IMR-90 (cell line): ENCODE results near the gene MED26. TPM values are rescaled to one million over a fixed set of nuclear protein-coding genes. Genes with fewer than 3 reads are reported as not detected.

ENCODE experiments used
- ATAC-seq: fragments of 200-7000 bp; cut with Tn5 transposase; 2 replicates; pipeline ENCODE4 v1.9.1; 2020; ENCODE audit warnings: low read depth, mild to moderate bottlenecking, moderate library complexity
- BruUV-seq: library from RNA; stranded (reverse); fragments of 400-500 nt; replicated peaks from 2 replicates; lab custom pipeline; 2021; lab: Mats Ljungman, UMichigan
- CTCF ChIA-PET: fragments of 300-600 bp; formaldehyde crosslinking; extraction: SDS; loops from one replicate; lab custom pipeline; 2021; ENCODE audit warnings: antibody characterized with exemption; lab: Yijun Ruan, JAX
- POLR2A ChIA-PET: fragments of 300-600 bp; sonication (Branson Sonifier 250); formaldehyde crosslinking; loops from one replicate; lab custom pipeline; 2022; ENCODE audit warnings: antibody characterized with exemption; ENCODE audit not compliant: unreplicated experiment; lab: Charles Lee
- DNase-seq: peaks from one replicate; pipeline ENCODE4 v3.0.0; 2013
- H2AFZ ChIP-seq: replicated peaks from 2 replicates; pipeline ENCODE3; 2013; ENCODE audit warnings: low read length, mild to moderate bottlenecking; ENCODE audit not compliant: poor library complexity
- H2AK5ac ChIP-seq: 2 replicates; pipeline ENCODE4 v1.6.1; 2013; ENCODE audit warnings: low read depth, low read length, inconsistent platforms
- H2AK9ac ChIP-seq: replicated peaks from 2 replicates; pipeline ENCODE3; 2013; ENCODE audit warnings: mild to moderate bottlenecking, low read depth, low read length, moderate library complexity; ENCODE audit not compliant: poor library complexity
- H2BK120ac ChIP-seq: 2 replicates; pipeline ENCODE4 v1.6.1; 2013; ENCODE audit warnings: low read depth, low read length, inconsistent platforms
- H2BK15ac ChIP-seq: 3 replicates; pipeline ENCODE4 v1.6.1; 2013; ENCODE audit warnings: low read depth, low read length, inconsistent platforms
- H2BK20ac ChIP-seq: 2 replicates; pipeline ENCODE4 v1.6.1; 2013; ENCODE audit warnings: low read depth, mild to moderate bottlenecking, inconsistent platforms, low read length, moderate library complexity
- H2BK5ac ChIP-seq: 2 replicates; pipeline ENCODE4 v1.6.1; 2013; ENCODE audit warnings: mild to moderate bottlenecking, low read depth, low read length, inconsistent platforms; ENCODE audit not compliant: poor library complexity, severe bottlenecking
- H3K14ac ChIP-seq: replicated peaks from 2 replicates; pipeline ENCODE4 v1.6.1; 2013; ENCODE audit warnings: low read depth, low read length, inconsistent platforms
- H3K18ac ChIP-seq: 2 replicates; pipeline ENCODE4 v1.6.1; 2013; ENCODE audit warnings: low read depth, low read length, control low read depth
- H3K23ac ChIP-seq: 2 replicates; pipeline ENCODE4 v1.6.1; 2013; ENCODE audit warnings: low read depth, low read length, inconsistent platforms
- H3K27ac ChIP-seq: 2 replicates; pipeline ENCODE4 v1.5.1; 2013; ENCODE audit warnings: mild to moderate bottlenecking, control low read depth, low read length; ENCODE audit not compliant: insufficient read depth
- H3K27me3 ChIP-seq: 2 replicates; pipeline ENCODE4 v1.6.1; 2013; ENCODE audit warnings: low read length; ENCODE audit not compliant: control insufficient read depth, insufficient read depth
- H3K36me3 ChIP-seq: 2 replicates; pipeline ENCODE4 v1.6.1; 2013; ENCODE audit warnings: low read length, mixed read lengths; ENCODE audit not compliant: control insufficient read depth, insufficient read depth
- H3K4ac ChIP-seq: 2 replicates; pipeline ENCODE4 v1.6.1; 2013; ENCODE audit warnings: low read depth, low read length, inconsistent platforms
- H3K4me1 ChIP-seq: 2 replicates; pipeline ENCODE4 v1.6.1; 2013; ENCODE audit warnings: low read length, mixed read lengths; ENCODE audit not compliant: control insufficient read depth, insufficient read depth
- H3K4me2 ChIP-seq: 2 replicates; pipeline ENCODE4 v1.6.1; 2013; ENCODE audit warnings: low read depth, mild to moderate bottlenecking, control low read depth, low read length, moderate library complexity
- H3K4me3 ChIP-seq: 2 replicates; pipeline ENCODE4 v1.5.1; 2013; ENCODE audit warnings: low read depth, mild to moderate bottlenecking, control low read depth, low read length, moderate library complexity; ENCODE audit not compliant: insufficient read depth
- H3K56ac ChIP-seq: 2 replicates; pipeline ENCODE4 v1.6.1; 2013; ENCODE audit warnings: low read length, inconsistent platforms; ENCODE audit not compliant: insufficient read depth; ENCODE audit errors: extremely low read depth
- H3K79me1 ChIP-seq, 2 experiments: 2 replicates each; pipeline ENCODE4 v1.6.1; 2013; ENCODE audit warnings: low read length in 2 of 2, inconsistent platforms in 1 of 2, low read depth in 1 of 2
- H3K9ac ChIP-seq: 2 replicates; pipeline ENCODE4 v1.6.1; 2013; ENCODE audit warnings: low read depth, low read length, control low read depth
- H3K9me1 ChIP-seq: 2 replicates; pipeline ENCODE4 v1.6.1; 2013; ENCODE audit warnings: low read length, inconsistent platforms; ENCODE audit not compliant: insufficient read depth
- H3K9me3 ChIP-seq: 2 replicates; pipeline ENCODE4 v1.6.1; 2013; ENCODE audit warnings: low read length; ENCODE audit not compliant: control insufficient read depth, insufficient read depth
- H4K20me1 ChIP-seq: 2 replicates; pipeline ENCODE4 v1.6.1; 2013; ENCODE audit warnings: low read length, inconsistent platforms; ENCODE audit not compliant: insufficient read depth
- H4K5ac ChIP-seq: 2 replicates; pipeline ENCODE4 v1.6.1; 2013; ENCODE audit warnings: mild to moderate bottlenecking, low read depth, low read length, control low read depth
- H4K8ac ChIP-seq, 2 experiments: 2 replicates each; pipeline ENCODE4 v1.6.1; 2013; ENCODE audit warnings: low read depth in 2 of 2, low read length in 2 of 2, control low read depth in 1 of 2, inconsistent platforms in 1 of 2
- H4K91ac ChIP-seq: 2 replicates; pipeline ENCODE4 v1.6.1; 2013; ENCODE audit warnings: low read depth, low read length, inconsistent platforms; ENCODE audit not compliant: insufficient read depth
- BHLHE40 ChIP-seq: fragments of 150-350 bp; IDR thresholded peaks from 2 replicates; pipeline ENCODE4 v1.6.1; 2016; ENCODE audit warnings: mild to moderate bottlenecking, low read depth, low read length
- CEBPB ChIP-seq: IDR thresholded peaks from 2 replicates; pipeline ENCODE4 v1.6.1; 2012; ENCODE audit warnings: low read depth, low read length, improper control_type of control experiment
- CTCF ChIP-seq: conservative IDR thresholded peaks from 2 replicates; pipeline ENCODE4 v1.5.1; 2012; ENCODE audit warnings: mild to moderate bottlenecking, low read depth, low read length, improper control_type of control experiment
- ELK1 ChIP-seq: fragments of 150-350 bp; IDR thresholded peaks from 2 replicates; pipeline ENCODE4 v1.6.1; 2016; ENCODE audit warnings: low read depth, mild to moderate bottlenecking, low read length, moderate library complexity, borderline replicate concordance
- FOS ChIP-seq: fragments of 150-350 bp; IDR thresholded peaks from 2 replicates; pipeline ENCODE4 v1.6.1; 2016; ENCODE audit warnings: low read depth, low read length
- MAZ ChIP-seq: IDR thresholded peaks from 2 replicates; pipeline ENCODE4 v1.6.1; 2012; ENCODE audit warnings: low read depth, mild to moderate bottlenecking, low read length, improper control_type of control experiment, moderate library complexity, borderline replicate concordance
- NFE2L2 ChIP-seq: fragments of 150-350 bp; IDR thresholded peaks from 2 replicates; pipeline ENCODE4 v1.6.1; 2016; ENCODE audit warnings: low read depth, mild to moderate bottlenecking, low read length
- POLR2A ChIP-seq: IDR thresholded peaks from 2 replicates; pipeline ENCODE4 v1.6.1; 2012; ENCODE audit warnings: mild to moderate bottlenecking, low read depth, low read length
- RCOR1 ChIP-seq: IDR thresholded peaks from 2 replicates; pipeline ENCODE4 v1.6.1; 2012; ENCODE audit warnings: mild to moderate bottlenecking, low read length, improper control_type of control experiment; ENCODE audit not compliant: insufficient replicate concordance
- WGBS, 2 experiments: methylation state at CpG; one replicate each; pipeline versions ENCODE4 v1.1.5 to v1.1.7; 2013; ENCODE audit warnings: missing lambda C conversion rate in 2 of 2; ENCODE audit not compliant: insufficient read length in 1 of 2; ENCODE audit errors: extremely low coverage in 2 of 2; 5-methylcytosine and 5-hydroxymethylcytosine counted together
- dilution Hi-C: fragments of 300-500 bp; cut with HindIII; formaldehyde crosslinking; loops from one replicate; pipeline ENCODE4 v1.14.3; 2018; ENCODE audit warnings: low sequenced_read_pairs; ENCODE audit not compliant: unreplicated experiment
- in situ Hi-C: fragments of 300-500 bp; cut with MboI; formaldehyde crosslinking; loops from 3 replicates; pipeline ENCODE4 v1.14.3; 2019; ENCODE audit warnings: low sequenced_read_pairs, inconsistent platforms, mixed read lengths
- intact Hi-C: fragments of 100-400 bp; cut with micrococcal nuclease; formaldehyde crosslinking; loops from 2 replicates; pipeline ENCODE4 v1.10.0; 2022
- polyA plus RNA-seq, 3 experiments: library from polyadenylated mRNA; depleted of rRNA; stranded (reverse); fragments of >200 nt; gene quantifications; 2 replicates each; pipeline ENCODE4 v1.2.3, GENCODE V29; 2012; ENCODE audit warnings: low replicate concordance in 1 of 3
- total RNA-seq: library from RNA; depleted of rRNA; stranded (reverse); fragments of >200 nt; gene quantifications from 2 replicates; pipeline ENCODE4 v1.2.3, GENCODE V29; 2012

The MED26 gene
- total and polyA plus RNA-seq, 2 of the 4 experiments (the other 2 are of a cell fraction), result 2.0 to 4.0 TPM

- no peak for TF ChIP-seq BHLHE40
- no peak for TF ChIP-seq FOS
Observed at GRCh38 chr19:16660763-16661479, 32.9 kb upstream of the MED26 start, which contains the start of gene TMEM38A (continued).

GRCh38 chr19:16659832-16660708, 32.1 kb upstream of the MED26 start, which contains the start of gene SMIM7:
TSS of gene SMIM7 (minus strand) at chr19:16660144. CDS start at chr19:16660110, 34 bp downstream.
- Histone ChIP-seq H3K4ac (peak within 1 kb of the TSS; percentile 93), H3K9me1 (peaks cover 21% of the 10 kb centered on the region), H3K79me1 (peaks cover 27 to 43% of the 10 kb centered on the region in 2 experiments), H4K20me1 (peaks cover 38% of the 10 kb centered on the region), H4K8ac (peak within 1 kb of the TSS; percentile 75 to 94), H3K9me3 (no peaks in the 10 kb centered on the region), H3K27me3 (no peaks in the 10 kb centered on the region), H4K91ac (peak within 1 kb of the TSS; percentile 93), H2BK5ac (peak within 1 kb of the TSS; percentile 93), H2AFZ (peak within 1 kb of the TSS; percentile 97), H2AK9ac (peak within 1 kb of the TSS; percentile 93), H2BK15ac (no peak within 1 kb of the TSS), H3K4me3 (peak within 1 kb of the TSS; percentile 83), H3K4me1 (no peaks in the 10 kb centered on the region), H3K23ac (peak within 1 kb of the TSS; percentile 55), H4K5ac (peak within 1 kb of the TSS; percentile 94), H3K36me3 (peaks cover 19% of the 10 kb centered on the region), H3K9ac (peak within 1 kb of the TSS; percentile 92), H2BK20ac (no peak within 1 kb of the TSS), H3K56ac (peak within 1 kb of the TSS; percentile 96), H2AK5ac (peak within 1 kb of the TSS; percentile 35; the same call in 1 of the 2 replicates), H3K4me2 (peak within 1 kb of the TSS; percentile 91), H3K27ac (peak within 1 kb of the TSS; percentile 94), H3K14ac (peak within 1 kb of the TSS; percentile 95), H2BK120ac (peak within 1 kb of the TSS; percentile 78; the same call in 1 of the 2 replicates), H3K18ac (peak within 1 kb of the TSS; percentile 93)
- POLR2A ChIA-PET, result interaction anchor here (0.6 to 1.1 kb wide), 2 partner anchors 32 to 191 kb away, joined by 5 read pairs; partner anchors contain the start of gene MED26
- ATAC-seq (peak; percentile 98), DNase-seq (peak; percentile 98)
- 1% methylated on average over 19 of the region's 60 CpGs; no CpG with 5 or more reads in 1 of the 2 experiments for WGBS, 2 experiments
- BruUV-seq, result no TSS peak
- in situ Hi-C loops, result no loop called here
- CTCF ChIA-PET, result no interaction called here
- dilution Hi-C loops, result no loop called here
- intact Hi-C loops, result no loop called here
- TF ChIP-seq NFE2L2 (no peak), CEBPB (0 out of 2 replicates have a peak, but pooled peaks have one; percentile 1), CTCF (peak; percentile 30), RCOR1 (no peak), ELK1 (0 out of 2 replicates have a peak, but pooled peaks have one; percentile 43), BHLHE40 (peak; percentile 96), MAZ (peak; percentile 99), POLR2A (peak; percentile 80), FOS (peak; percentile 42; the same call in 1 of the 2 replicates)
